IMR-90 (cell line): ENCODE results near the gene AQP12A. TPM values are rescaled to one million over a fixed set of nuclear protein-coding genes. Genes with fewer than 3 reads are reported as not detected.
"Not testable (repeated sequence)": the region's sequence is repeated elsewhere in the genome, so short reads cannot be mapped to it uniquely, and the experiment has no call there.

ENCODE experiments used
- ATAC-seq: fragments of 200-7000 bp; cut with Tn5 transposase; 2 replicates; pipeline ENCODE4 v1.9.1; 2020; ENCODE audit warnings: low read depth, mild to moderate bottlenecking, moderate library complexity
- BruUV-seq: library from RNA; stranded (reverse); fragments of 400-500 nt; replicated peaks from 2 replicates; lab custom pipeline; 2021; lab: Mats Ljungman, UMichigan
- CTCF ChIA-PET: fragments of 300-600 bp; formaldehyde crosslinking; extraction: SDS; loops from one replicate; lab custom pipeline; 2021; ENCODE audit warnings: antibody characterized with exemption; lab: Yijun Ruan, JAX
- POLR2A ChIA-PET: fragments of 300-600 bp; sonication (Branson Sonifier 250); formaldehyde crosslinking; loops from one replicate; lab custom pipeline; 2022; ENCODE audit warnings: antibody characterized with exemption; ENCODE audit not compliant: unreplicated experiment; lab: Charles Lee
- DNase-seq: peaks from one replicate; pipeline ENCODE4 v3.0.0; 2013
- H2AFZ ChIP-seq: replicated peaks from 2 replicates; pipeline ENCODE3; 2013; ENCODE audit warnings: low read length, mild to moderate bottlenecking; ENCODE audit not compliant: poor library complexity
- H2AK5ac ChIP-seq: 2 replicates; pipeline ENCODE4 v1.6.1; 2013; ENCODE audit warnings: low read depth, low read length, inconsistent platforms
- H2AK9ac ChIP-seq: replicated peaks from 2 replicates; pipeline ENCODE3; 2013; ENCODE audit warnings: mild to moderate bottlenecking, low read depth, low read length, moderate library complexity; ENCODE audit not compliant: poor library complexity
- H2BK120ac ChIP-seq: 2 replicates; pipeline ENCODE4 v1.6.1; 2013; ENCODE audit warnings: low read depth, low read length, inconsistent platforms
- H2BK15ac ChIP-seq: 3 replicates; pipeline ENCODE4 v1.6.1; 2013; ENCODE audit warnings: low read depth, low read length, inconsistent platforms
- H2BK20ac ChIP-seq: 2 replicates; pipeline ENCODE4 v1.6.1; 2013; ENCODE audit warnings: low read depth, mild to moderate bottlenecking, inconsistent platforms, low read length, moderate library complexity
- H2BK5ac ChIP-seq: 2 replicates; pipeline ENCODE4 v1.6.1; 2013; ENCODE audit warnings: mild to moderate bottlenecking, low read depth, low read length, inconsistent platforms; ENCODE audit not compliant: poor library complexity, severe bottlenecking
- H3K14ac ChIP-seq: replicated peaks from 2 replicates; pipeline ENCODE4 v1.6.1; 2013; ENCODE audit warnings: low read depth, low read length, inconsistent platforms
- H3K18ac ChIP-seq: 2 replicates; pipeline ENCODE4 v1.6.1; 2013; ENCODE audit warnings: low read depth, low read length, control low read depth
- H3K23ac ChIP-seq: 2 replicates; pipeline ENCODE4 v1.6.1; 2013; ENCODE audit warnings: low read depth, low read length, inconsistent platforms
- H3K27ac ChIP-seq: 2 replicates; pipeline ENCODE4 v1.5.1; 2013; ENCODE audit warnings: mild to moderate bottlenecking, control low read depth, low read length; ENCODE audit not compliant: insufficient read depth
- H3K27me3 ChIP-seq: 2 replicates; pipeline ENCODE4 v1.6.1; 2013; ENCODE audit warnings: low read length; ENCODE audit not compliant: control insufficient read depth, insufficient read depth
- H3K36me3 ChIP-seq: 2 replicates; pipeline ENCODE4 v1.6.1; 2013; ENCODE audit warnings: low read length, mixed read lengths; ENCODE audit not compliant: control insufficient read depth, insufficient read depth
- H3K4ac ChIP-seq: 2 replicates; pipeline ENCODE4 v1.6.1; 2013; ENCODE audit warnings: low read depth, low read length, inconsistent platforms
- H3K4me1 ChIP-seq: 2 replicates; pipeline ENCODE4 v1.6.1; 2013; ENCODE audit warnings: low read length, mixed read lengths; ENCODE audit not compliant: control insufficient read depth, insufficient read depth
- H3K4me2 ChIP-seq: 2 replicates; pipeline ENCODE4 v1.6.1; 2013; ENCODE audit warnings: low read depth, mild to moderate bottlenecking, control low read depth, low read length, moderate library complexity
- H3K4me3 ChIP-seq: 2 replicates; pipeline ENCODE4 v1.5.1; 2013; ENCODE audit warnings: low read depth, mild to moderate bottlenecking, control low read depth, low read length, moderate library complexity; ENCODE audit not compliant: insufficient read depth
- H3K56ac ChIP-seq: 2 replicates; pipeline ENCODE4 v1.6.1; 2013; ENCODE audit warnings: low read length, inconsistent platforms; ENCODE audit not compliant: insufficient read depth; ENCODE audit errors: extremely low read depth
- H3K79me1 ChIP-seq, 2 experiments: 2 replicates each; pipeline ENCODE4 v1.6.1; 2013; ENCODE audit warnings: low read length in 2 of 2, inconsistent platforms in 1 of 2, low read depth in 1 of 2
- H3K9ac ChIP-seq: 2 replicates; pipeline ENCODE4 v1.6.1; 2013; ENCODE audit warnings: low read depth, low read length, control low read depth
- H3K9me1 ChIP-seq: 2 replicates; pipeline ENCODE4 v1.6.1; 2013; ENCODE audit warnings: low read length, inconsistent platforms; ENCODE audit not compliant: insufficient read depth
- H3K9me3 ChIP-seq: 2 replicates; pipeline ENCODE4 v1.6.1; 2013; ENCODE audit warnings: low read length; ENCODE audit not compliant: control insufficient read depth, insufficient read depth
- H4K20me1 ChIP-seq: 2 replicates; pipeline ENCODE4 v1.6.1; 2013; ENCODE audit warnings: low read length, inconsistent platforms; ENCODE audit not compliant: insufficient read depth
- H4K5ac ChIP-seq: 2 replicates; pipeline ENCODE4 v1.6.1; 2013; ENCODE audit warnings: mild to moderate bottlenecking, low read depth, low read length, control low read depth
- H4K8ac ChIP-seq, 2 experiments: 2 replicates each; pipeline ENCODE4 v1.6.1; 2013; ENCODE audit warnings: low read depth in 2 of 2, low read length in 2 of 2, control low read depth in 1 of 2, inconsistent platforms in 1 of 2
- H4K91ac ChIP-seq: 2 replicates; pipeline ENCODE4 v1.6.1; 2013; ENCODE audit warnings: low read depth, low read length, inconsistent platforms; ENCODE audit not compliant: insufficient read depth
- CHD1 ChIP-seq: IDR thresholded peaks from 2 replicates; pipeline ENCODE4 v1.6.1; 2012; ENCODE audit warnings: low read depth, low read length, improper control_type of control experiment
- USF2 ChIP-seq: fragments of 150-350 bp; IDR thresholded peaks from 2 replicates; pipeline ENCODE4 v1.6.1; 2017; ENCODE audit warnings: mild to moderate bottlenecking, antibody characterized with exemption, low read length, low read depth
- WGBS, 2 experiments: methylation state at CpG; one replicate each; pipeline versions ENCODE4 v1.1.5 to v1.1.7; 2013; ENCODE audit warnings: missing lambda C conversion rate in 2 of 2; ENCODE audit not compliant: insufficient read length in 1 of 2; ENCODE audit errors: extremely low coverage in 2 of 2; 5-methylcytosine and 5-hydroxymethylcytosine counted together
- dilution Hi-C: fragments of 300-500 bp; cut with HindIII; formaldehyde crosslinking; loops from one replicate; pipeline ENCODE4 v1.14.3; 2018; ENCODE audit warnings: low sequenced_read_pairs; ENCODE audit not compliant: unreplicated experiment
- in situ Hi-C: fragments of 300-500 bp; cut with MboI; formaldehyde crosslinking; loops from 3 replicates; pipeline ENCODE4 v1.14.3; 2019; ENCODE audit warnings: low sequenced_read_pairs, inconsistent platforms, mixed read lengths
- intact Hi-C: fragments of 100-400 bp; cut with micrococcal nuclease; formaldehyde crosslinking; loops from 2 replicates; pipeline ENCODE4 v1.10.0; 2022
- polyA plus RNA-seq, 3 experiments: library from polyadenylated mRNA; depleted of rRNA; stranded (reverse); fragments of >200 nt; gene quantifications; 2 replicates each; pipeline ENCODE4 v1.2.3, GENCODE V29; 2012; ENCODE audit warnings: low replicate concordance in 1 of 3
- total RNA-seq: library from RNA; depleted of rRNA; stranded (reverse); fragments of >200 nt; gene quantifications from 2 replicates; pipeline ENCODE4 v1.2.3, GENCODE V29; 2012

AQP12A gene
- total and polyA plus RNA-seq, 2 of the 4 experiments (the other 2 are of a cell fraction), result not detected

GRCh38 chr2:240655931-240656886 lies 35.5 kb upstream of the AQP12A start:
- no peak overlapping the region for H3K56ac ChIP-seq
- TF ChIP-seq USF2 (peak; percentile 81), CHD1 (no peak)
- no peak overlapping the region for H3K27ac ChIP-seq
- H3K9me3 ChIP-seq, result no peaks in the 10 kb centered on the region; the same call in 1 of the 2 replicates
- in situ Hi-C loops (no loop called here), dilution Hi-C loops (no loop called here), intact Hi-C loops (no loop called here)
- no peak overlapping the region for H3K4ac ChIP-seq
- H4K20me1 ChIP-seq, result no peaks in the 10 kb centered on the region
- POLR2A ChIA-PET, result no interaction called here
- H3K27me3 ChIP-seq, result peaks cover 28% of the 10 kb centered on the region
- no TSS peak for BruUV-seq
- no peak overlapping the region for H4K8ac ChIP-seq
- no peak overlapping the region for H4K5ac ChIP-seq
- H3K4me2 ChIP-seq, result no peak overlapping the region
- peak overlapping the region; percentile 11 for H2AFZ ChIP-seq
- no peak overlapping the region for H2AK5ac ChIP-seq
- no CpG with 5 or more reads among the region's 10 CpGs for WGBS, 2 experiments
- H2BK20ac ChIP-seq, result no peak overlapping the region
- DNase-seq (peak; percentile 49), ATAC-seq (peak; percentile 56)
- no peaks in the 10 kb centered on the region for H3K36me3 ChIP-seq
- H3K79me1 ChIP-seq, result no peaks in the 10 kb centered on the region
- H3K23ac ChIP-seq, result no peak overlapping the region
- no peak overlapping the region for H4K91ac ChIP-seq
- no peak overlapping the region for H3K18ac ChIP-seq
- H3K14ac ChIP-seq, result no peak overlapping the region
- no peak overlapping the region for H2BK15ac ChIP-seq
- H2BK120ac ChIP-seq, result no peak overlapping the region
- H3K4me1 ChIP-seq, result no peaks in the 10 kb centered on the region
- no peak overlapping the region for H3K4me3 ChIP-seq
- no peaks in the 10 kb centered on the region for H3K9me1 ChIP-seq
- no peak overlapping the region for H2AK9ac ChIP-seq
- H3K9ac ChIP-seq, result no peak overlapping the region
- no peak overlapping the region for H2BK5ac ChIP-seq
- CTCF ChIA-PET, result no interaction called here

GRCh38 chr2:240659883-240660282 lies 31.8 kb upstream of the AQP12A start:
- H3K18ac ChIP-seq, H2AK5ac ChIP-seq, H3K56ac ChIP-seq, H3K36me3 ChIP-seq, H3K27ac ChIP-seq, H4K8ac ChIP-seq, CTCF ChIA-PET, H4K5ac ChIP-seq, DNase-seq, H2BK120ac ChIP-seq, in situ Hi-C loops, POLR2A ChIA-PET, ATAC-seq, H3K4me2 ChIP-seq, H3K9me3 ChIP-seq, H3K9me1 ChIP-seq, H2BK15ac ChIP-seq, H2AK9ac ChIP-seq, H4K91ac ChIP-seq, H3K23ac ChIP-seq, H2BK20ac ChIP-seq, H2AFZ ChIP-seq, H4K20me1 ChIP-seq, H3K4me3 ChIP-seq, H3K4ac ChIP-seq, H3K4me1 ChIP-seq, H2BK5ac ChIP-seq, H3K79me1 ChIP-seq, BruUV-seq, H3K14ac ChIP-seq, dilution Hi-C loops, H3K9ac ChIP-seq: not testable (repeated sequence)
- intact Hi-C loops, result loop anchor here (10.0 kb wide), 1 partner anchor 145 kb away; no protein-coding TSS in a partner anchor
- H3K27me3 ChIP-seq, result peaks cover 14% of the 10 kb centered on the region
- no CpG with 5 or more reads among the region's 7 CpGs for WGBS, 2 experiments
